ENCODE measurements around the gene BAIAP2. TPM values are rescaled to one million over a fixed set of nuclear protein-coding genes. Genes with fewer than 3 reads are reported as not detected.

The BAIAP2 gene
- polyA plus RNA-seq, 3 donors, result 42.8 to 49.4 (median 43.0) TPM

DNA sequence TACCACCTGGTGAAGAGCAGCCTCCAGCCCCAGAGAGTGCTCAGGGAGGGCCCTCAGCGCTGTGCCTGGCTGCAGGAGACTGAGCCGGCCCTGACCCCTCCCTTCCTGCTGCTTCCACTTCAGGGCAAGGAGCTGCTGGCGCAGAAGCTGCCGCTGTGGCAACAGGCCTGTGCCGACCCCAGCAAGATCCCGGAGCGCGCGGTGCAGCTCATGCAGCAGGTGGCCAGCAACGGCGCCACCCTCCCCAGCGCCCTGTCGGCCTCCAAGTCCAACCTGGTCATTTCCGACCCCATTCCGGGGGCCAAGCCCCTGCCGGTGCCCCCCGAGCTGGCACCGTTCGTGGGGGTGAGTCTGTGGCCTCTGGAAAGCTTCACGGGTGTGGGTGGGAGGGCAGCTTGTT is 68.4 kb downstream of the BAIAP2 start:
- no peak for DNase-seq

DNA sequence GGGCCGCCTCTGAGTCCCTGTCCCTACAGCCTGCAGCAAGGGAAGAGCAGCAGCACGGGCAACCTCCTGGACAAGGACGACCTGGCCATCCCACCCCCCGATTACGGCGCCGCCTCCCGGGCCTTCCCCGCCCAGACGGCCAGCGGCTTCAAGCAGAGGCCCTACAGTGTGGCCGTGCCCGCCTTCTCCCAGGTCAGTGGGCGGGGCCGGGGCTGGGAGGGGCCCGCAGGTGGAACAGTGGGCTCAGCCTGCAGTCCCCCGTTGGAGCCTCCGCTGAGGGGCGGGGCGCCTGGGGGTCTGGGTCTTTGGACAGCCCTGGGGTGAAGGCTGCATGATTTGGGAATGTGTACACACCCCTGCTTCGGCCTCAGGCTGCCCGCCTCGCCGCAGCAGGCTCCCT is 71.8 kb downstream of the BAIAP2 start:
- DNase-seq, result no peak

DNA sequence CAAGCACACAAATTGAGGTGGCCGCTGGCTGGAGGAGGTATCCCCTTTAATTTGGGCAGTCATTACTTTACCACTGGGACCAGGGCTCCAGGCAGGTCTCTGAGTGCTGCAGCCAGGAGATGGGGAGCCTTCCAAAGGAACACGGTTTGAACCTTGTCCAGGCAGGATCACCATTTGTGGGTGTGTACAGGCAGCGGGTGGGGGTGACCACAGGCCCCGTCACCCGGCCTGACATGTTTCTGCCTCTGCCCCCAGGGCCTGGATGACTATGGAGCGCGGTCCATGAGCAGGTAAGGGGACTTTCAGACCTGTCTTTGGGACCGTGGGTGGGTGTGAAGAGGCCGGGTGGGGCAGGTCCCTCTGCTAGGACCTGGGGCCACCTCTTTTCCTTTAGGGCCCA is 73.3 kb downstream of the BAIAP2 start:
- no peak for DNase-seq

DNA sequence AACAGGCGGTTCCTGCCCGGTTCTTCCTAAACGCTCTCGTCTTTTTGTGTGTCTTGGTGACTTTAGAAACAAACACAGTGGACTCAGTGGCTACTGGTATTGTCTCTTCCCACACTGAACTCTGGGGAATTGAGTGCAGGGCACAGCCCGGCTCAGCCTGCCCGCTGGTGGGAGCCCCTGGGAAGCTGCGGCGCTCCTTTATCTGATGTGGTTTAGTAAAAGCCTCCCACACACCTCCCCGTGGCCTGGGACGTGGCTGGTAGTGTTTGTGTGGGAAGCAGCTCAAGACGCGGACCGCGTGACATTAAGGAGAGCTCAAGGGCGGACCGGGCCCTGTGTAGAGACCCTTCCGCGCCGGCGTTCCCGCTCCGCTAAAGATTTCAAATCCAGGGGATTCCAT is 75.0 kb downstream of the BAIAP2 start:
- DNase-seq, result no peak

DNA sequence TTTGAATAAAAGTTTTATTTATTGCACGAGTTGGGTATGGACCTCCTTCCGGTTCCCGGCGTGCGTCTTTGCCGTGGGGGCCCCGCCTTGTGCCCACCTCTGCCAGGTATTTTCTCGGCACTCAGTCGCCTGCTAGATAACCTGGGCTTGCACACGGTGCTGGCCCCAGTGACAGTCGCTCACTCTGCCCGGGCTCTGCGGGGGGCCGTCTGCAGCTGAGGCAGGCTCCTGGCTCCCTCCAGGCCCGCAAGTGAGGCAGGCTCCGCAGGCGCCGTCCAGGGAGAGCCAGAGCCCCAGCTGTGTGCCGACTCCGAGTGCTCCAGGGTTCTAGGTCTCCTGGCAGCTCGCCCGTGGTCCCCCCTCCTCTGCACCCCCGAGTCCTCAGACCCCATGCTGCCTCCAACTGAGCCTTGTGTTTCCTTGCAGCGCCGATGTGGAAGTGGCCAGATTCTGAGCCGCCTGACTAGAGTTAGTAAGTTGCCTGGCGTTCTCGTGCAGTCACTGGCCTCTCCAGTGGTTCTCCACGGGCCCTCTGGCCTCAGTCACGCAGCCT is 75.6 kb downstream of the BAIAP2 start:
- no peak for DNase-seq

DNA sequence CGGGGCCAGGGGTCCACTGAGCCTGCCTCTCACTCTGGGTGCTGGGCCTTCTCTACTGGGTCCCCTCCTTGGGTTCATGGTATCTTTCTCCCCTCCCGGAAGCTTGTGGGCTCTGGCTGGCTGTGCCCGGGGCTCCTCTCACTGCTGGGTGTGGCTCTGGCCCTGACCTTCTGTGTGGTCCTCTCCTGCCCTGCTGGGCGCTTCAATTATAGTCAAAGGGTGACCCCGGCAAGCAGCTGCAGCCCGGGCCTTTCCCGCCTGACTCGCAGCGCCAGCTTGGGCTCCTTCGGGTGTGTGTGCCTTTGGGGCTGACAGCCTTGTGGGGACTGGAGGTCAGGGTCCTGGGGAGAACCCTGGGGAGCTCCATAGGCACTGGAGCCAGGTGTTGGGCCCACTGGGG is 76.1 kb downstream of the BAIAP2 start:
- DNase-seq, result no peak

DNA sequence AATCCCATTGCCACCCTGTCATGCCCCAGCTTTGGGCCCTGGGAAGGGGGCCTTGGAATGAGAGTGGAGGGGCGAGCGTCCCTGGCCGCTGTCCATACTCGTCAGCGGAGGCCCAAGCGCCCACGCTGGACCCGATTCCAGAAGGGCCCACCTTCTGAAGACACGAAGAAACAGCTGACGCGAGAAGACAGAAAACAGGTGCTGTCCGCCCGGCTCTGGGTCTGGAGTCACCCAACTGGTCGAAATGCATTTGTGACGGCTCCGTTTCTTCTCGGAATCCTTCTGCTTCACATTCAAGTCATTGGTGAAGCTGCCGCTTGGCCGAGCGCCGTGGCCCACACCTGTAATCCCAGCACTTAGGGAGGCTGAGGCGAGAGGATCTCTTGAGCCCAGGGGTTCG is 77.5 kb downstream of the BAIAP2 start:
- no peak for DNase-seq

DNA sequence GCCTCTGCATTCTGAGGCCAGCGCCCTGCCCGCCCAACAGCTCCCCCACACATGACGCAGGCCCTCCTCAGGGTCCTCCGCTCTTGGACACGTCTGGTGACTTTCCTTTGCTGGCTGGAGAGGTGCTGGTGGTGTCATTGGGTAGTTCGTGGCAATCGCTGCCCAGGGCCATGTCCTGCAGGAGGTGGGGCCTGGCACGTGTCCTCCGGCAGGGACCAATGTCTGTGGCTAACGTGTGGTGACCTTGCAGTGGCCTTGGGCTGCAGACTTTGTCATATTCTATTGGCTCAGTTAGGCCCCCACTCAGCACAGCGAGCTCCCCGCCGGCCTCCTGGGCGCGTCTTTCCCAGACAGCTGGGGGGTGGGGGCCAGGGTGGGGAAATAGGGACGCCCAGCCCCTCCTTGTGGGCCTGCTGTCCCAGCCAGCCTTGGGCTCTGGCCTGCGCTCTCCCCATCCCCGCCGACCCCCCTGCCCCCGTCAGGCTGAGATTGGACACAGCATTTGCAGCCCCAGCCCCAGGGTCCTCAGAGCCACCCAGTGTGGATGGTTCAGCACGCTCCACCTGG is 78.3 kb downstream of the BAIAP2 start:
- DNase-seq, result no peak

DNA sequence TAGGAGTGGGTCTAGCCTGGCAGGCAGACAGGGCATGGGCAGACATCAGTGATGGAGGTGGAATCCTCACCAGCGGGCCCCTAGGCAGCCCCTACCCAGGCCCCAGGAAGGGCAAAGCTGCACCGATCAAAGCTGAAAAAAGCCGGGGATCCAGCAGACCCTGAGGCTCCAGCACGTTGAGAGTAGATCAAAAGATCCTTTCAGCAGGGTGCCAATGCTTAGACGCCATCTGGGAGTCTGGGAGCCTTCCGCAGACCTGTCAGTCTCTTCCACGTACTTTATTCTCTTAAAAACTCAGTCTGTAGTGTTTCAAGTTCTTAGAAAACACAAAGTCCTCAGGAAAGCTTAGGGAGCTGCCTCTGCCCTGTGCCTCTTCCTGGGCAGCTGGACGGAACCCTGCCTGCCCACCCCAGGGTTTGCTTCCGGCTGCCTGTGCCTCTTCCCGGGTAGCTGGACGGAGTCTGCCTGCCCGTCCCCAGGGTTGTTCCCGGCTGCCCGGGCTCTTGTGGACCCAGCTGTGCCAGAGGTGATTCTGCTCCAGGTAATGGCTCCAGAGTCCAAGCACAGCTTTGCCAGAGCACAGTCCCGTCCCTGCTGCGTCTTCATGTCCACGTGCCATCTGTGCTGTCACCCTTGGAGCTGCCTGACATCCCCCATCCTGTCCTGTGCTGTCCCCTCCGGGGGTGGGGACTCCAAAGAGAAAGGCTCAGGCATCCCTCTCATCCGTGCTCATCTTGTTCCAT is 79.6 kb downstream of the BAIAP2 start:
- no peak for DNase-seq

DNA sequence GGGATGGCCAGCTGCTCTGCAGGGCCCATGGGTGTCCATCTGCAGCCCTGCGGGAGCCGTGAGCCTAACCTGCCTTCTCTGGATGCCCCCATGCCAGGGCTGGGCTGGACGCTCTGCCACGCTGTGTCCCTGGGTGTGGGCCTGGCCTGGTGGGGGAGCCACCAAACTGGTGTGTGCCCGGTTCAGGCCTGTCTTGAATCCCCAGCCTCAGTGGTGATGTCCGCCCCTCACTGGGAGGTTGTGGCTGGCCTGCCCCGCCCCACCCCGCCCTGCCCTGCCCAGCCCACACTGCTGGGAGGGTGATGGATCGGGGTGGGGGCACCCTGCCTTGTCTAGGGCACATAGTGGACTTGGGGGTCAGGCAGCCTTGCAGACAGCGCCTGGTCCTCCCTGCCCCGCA is 80.3 kb downstream of the BAIAP2 start:
- DNase-seq, result no peak

DNA sequence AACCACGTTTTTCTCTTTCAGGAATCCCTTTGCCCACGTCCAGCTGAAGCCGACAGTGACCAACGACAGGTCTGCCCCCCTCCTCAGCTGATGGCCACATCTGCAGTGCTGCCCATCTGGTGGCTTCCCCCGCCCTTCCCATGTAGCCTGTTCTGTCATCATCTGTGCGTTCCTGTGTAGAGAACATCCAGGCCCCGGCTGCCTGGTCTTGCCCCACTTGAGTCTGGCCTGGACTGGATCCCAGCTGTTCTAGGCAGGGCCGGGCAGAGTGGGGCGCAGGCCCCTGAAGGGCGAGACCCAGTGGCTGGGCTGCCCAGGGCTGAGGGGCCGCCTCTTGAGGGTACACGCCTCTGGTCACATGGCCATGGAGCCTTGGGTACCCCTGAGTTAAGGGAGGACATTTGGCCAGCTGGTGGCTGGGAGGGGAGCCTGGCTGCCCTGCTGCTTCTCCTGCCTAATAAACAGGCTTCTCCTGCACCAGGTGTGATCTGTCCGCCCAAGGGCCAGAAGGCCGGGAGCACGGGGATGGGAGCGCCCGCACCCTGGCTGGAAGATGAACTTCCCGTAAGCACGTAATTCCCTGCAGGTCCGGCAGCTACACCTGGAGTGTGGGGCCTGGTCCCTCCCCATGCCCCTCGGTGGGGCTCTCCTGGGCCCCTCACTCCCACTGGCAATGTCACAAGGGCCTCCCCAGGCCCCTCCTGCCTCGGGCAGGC is 81.0 kb downstream of the BAIAP2 start:
- DNase-seq, result no peak

DNA sequence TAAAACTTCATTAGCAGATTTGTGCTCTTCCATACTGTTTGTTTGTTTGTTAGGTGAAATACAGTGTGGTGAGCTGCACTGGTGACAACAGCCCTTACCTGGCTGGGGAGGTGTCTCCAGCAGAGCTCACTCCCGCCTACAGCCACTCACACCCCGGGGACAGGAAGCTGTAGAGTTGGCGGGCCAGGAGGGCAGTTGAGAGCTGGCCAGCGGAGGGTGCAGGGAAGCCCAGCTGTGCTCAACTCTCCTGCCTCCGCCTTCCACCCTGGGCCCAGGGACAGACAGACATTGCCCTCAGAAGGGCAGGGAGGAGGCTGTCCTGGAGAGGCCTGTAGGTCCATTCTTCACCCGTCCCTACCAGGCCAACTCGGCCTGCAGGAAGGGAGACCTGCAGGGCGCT is 81.8 kb downstream of the BAIAP2 start:
- no peak for DNase-seq

DNA sequence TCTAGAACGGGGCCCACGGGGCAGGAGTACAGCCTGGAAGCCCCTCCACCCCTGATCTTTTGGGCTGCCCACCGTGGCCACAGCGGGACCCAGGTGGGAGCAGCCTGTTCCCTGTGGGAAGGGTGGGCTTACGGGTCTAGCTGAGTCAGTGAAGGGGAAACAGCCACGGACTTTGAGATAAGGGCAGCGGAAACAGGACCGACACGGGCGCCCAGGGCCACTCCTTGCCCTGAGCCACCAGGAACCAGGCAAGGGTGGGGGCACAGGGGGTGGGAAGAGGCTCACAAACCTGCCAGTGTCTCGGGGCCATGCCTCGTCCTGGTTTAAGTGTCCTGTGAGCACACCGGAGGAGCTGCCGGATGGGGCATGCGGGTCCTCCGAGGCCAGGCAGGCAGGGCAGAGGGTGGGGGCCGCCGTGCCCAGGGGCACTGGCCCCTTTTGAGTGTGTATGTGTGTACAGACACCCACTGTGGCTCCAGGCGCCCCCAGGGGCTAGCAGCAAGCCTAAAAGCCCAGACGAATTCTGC is 82.8 kb downstream of the BAIAP2 start:
- DNase-seq, result no peak

DNA sequence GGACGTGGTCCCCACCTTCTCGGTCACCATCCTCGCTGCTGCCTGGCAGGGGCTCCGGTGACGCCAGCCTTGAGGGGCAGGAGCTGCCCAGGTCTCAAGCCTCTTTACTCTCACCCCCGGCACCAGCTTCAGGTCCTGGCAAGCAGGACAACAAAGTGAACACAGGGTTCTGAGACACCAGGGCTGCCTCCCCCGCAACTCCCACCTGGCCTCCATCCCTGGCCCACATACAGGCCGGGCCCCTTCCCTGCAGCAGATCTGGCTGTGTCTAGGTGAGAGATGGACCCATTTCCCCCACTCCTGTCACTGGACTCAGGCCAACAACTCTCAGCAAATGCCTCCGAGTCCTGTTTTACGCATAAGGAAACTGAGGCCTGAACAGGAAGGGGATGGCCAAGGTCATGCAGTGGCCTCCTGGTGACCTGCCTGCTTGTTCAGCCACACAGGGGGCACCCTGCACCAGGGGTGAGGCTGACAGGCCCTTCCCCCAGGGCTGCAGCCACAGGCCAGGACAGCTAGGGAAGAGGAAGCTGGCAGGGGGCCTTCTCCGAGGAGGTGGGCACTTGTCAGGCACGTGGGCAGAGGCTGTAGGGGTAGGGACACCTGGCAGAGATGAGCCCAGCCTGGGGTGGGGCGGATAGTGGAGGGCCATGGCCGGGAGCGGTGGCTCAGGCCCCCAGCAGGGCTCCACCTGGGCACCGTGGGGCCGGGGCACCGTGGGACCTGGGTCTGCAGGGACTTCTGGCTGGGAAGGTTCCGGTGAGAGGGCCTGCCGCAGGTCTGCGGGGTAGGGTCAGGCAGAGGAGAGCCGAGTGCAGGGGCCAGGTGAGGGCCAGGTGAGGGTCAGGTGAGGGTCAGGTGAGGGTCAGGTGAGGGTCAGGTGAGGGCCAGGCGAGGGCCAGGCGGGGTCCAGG is 83.6 kb downstream of the BAIAP2 start:
- DNase-seq, result no peak

DNA sequence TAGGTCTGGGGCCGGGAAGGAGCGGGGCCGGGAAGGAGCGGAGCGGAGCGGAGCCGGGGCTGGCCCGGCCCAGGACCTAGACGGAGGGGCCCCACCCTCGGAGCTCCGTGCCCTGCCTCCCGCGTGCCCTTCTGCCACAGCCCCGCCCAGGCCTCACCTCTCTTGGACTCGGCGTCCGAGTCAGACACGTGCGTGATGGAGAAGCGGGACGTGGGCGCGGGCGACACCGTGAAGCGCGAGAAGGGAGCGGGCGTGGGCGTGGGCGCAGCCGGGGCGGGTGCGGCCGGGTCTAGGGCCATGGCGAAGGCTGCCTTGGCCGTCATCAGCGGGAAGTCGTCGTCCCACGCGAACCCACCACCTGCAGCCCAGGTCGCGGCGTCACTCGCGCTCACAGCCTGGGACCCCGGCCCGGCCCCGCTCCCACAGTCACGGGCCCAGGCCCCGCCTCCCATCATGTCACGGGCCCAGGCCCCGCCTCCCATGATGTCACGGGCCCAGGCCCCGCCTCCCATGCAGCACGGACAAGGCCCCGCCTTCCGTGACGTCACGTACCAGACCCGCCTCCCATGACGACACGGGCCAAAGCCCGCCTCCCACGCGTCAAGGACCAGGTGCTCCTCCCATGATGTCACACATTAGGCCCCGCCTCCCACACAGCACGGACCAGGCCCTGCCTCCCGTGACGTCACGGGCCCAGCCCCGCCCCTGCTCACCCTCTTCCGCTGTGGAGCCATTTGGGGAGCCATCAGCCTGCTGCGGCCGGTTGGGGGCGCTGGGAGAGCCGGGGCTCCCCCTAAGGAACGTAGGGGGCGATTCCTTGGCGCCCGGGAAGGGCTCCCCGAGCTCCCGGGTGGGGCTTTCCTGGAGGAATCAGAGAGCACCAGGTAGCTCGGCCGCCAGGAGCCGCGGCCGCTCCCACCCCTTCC is 84.5 kb downstream of the BAIAP2 start:
- DNase-seq, result peak; percentile 80

DNA sequence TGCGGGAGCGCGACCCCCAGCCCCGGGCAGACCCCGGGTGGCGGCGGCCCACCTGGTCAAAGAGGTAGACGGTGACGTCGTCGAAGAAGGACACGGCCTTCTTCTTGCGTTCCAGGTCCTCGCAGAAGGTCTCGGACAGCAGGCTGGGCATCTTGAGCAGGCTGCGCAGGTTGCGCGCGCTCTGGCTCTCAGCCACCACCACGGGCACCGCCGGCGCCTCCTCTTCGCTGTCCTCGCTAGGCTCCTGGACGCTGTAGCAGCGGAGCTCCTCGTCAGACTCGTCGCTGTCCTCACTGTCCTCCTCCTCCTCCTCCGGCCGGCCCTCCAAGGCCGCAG is 85.2 kb downstream of the BAIAP2 start:
- no peak for DNase-seq

DNA sequence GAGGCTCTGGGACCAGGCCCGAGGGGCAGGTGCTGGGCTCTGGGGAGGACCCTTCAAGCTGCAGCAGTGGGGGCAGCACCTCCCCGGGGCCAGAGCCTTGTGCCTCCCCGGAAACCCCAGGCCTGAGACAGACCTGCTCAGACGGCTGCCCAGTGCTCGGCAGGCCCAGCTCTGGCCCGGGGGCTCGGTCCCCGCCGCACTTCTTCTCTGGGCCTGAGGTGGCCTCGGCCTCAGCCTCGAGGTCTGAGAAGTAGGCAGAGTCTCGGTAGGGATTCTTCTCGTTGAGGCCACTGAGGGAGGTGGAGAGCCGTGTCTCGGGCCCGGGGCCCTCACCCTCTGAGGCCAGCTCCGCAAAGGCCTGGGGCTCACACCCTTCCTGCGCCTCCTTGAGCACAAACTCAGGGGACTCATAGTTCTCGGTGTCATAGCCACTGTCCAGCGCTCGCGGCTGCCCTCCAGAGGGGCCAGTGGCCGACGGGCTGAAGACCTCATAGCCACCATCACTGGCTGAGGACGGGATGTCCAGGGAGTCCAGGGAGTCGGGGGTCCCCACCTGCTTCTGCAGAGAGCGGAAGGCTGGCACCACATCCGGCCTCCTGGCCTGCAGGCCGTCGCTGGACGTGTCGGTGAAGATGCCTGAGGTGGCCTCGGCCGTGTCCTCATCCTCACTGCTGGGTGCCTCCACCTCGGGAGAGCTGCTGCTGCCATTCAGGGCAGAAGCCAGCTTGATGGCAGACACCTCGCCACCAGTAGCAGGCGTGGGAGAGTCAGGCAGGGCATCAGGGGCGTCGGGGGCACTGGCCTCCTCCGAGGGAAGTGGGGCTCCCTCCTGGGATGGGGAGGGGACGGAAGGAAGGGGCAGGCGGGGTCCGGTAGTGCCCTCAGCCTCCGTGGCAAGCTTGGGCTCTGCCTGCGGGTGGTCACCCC is 86.0 kb downstream of the BAIAP2 start:
- no peak for DNase-seq

DNA sequence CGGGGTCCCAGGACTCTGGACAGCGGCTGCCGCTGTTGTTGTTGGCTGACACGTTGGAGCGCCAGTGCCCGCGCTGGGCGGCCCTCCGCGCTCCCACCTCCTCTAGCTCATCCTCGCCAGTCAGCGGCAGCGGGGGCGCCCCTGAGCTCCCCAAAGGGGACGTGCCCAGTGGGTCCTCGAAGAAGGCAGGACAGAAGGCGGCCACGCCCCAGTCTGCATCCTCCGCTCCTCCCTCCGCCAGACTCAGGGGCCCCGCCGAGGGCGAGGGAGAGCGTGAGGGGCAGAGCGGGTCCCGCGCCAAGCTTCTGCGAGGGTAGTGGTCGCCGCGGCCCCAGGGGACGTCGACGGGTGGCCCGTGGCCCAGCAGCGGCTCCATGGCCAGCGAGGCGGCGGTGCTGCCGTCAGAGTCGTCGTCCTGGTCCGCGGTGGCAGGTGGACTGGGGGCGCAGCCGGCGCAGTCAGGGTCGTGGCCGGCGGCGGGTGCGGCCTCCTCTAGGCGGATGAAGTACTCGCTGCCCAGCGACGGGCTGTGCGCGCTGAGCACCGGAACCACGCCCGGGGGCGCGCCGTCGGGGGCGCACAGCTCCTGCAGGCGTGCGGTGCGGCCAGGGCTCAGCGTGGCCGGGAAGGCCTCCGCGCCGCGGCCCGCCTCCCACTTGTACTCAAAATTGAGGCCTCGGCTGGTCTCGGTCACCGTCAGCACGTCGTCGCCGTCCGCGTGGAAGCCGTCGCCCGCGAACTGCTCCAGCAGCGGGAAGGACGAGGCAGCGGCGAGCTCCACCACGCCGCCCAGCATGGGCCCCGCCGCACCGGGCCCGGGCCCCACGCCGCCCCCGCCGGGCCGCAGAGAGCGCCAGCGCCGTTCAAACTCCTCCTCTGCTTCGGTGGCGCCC is 87.1 kb downstream of the BAIAP2 start:
- DNase-seq, result no peak

Data from renal pelvis (tissue), 4 donors.